ENCODE measurements around the gene CCDC85C.
"Not testable (repeated sequence)": the region's sequence is repeated elsewhere in the genome, so short reads cannot be mapped to it uniquely, and the experiment has no call there.

Gene CCDC85C

GRCh38 chr14:99644723-99645544, 40.9 kb upstream of the CCDC85C start, which contains the start of gene HHIPL1:
TSS of gene HHIPL1 (plus strand) at chr14:99645129. CDS start at chr14:99645208, 79 bp downstream.
- FAIRE-seq, result no peak
- TF ChIP-seq POLR2A (IDR thresholded peaks at IDR 0.05; ENCODE audit: low read depth, low read length), result no peak
- no peak for TF ChIP-seq POLR2AphosphoS5 (IDR thresholded peaks at IDR 0.05; ENCODE audit: low read depth, low read length)
- TF ChIP-seq POU2F2 (IDR thresholded peaks at IDR 0.05; ENCODE audit: low read depth, low read length), result no peak
- no peak for TF ChIP-seq SPI1 (IDR thresholded peaks at IDR 0.05; ENCODE audit: low read depth, low read length)
- TF ChIP-seq TAF1 (IDR thresholded peaks at IDR 0.05; ENCODE audit: low read depth, low read length), result no peak
- TF ChIP-seq PAX5 (IDR thresholded peaks at IDR 0.05; ENCODE audit: insufficient read depth, low read length, severe bottlenecking), result no peak
- DNase-seq (ENCODE audit: insufficient read length, low spot score), result no peak

GRCh38 chr14:99644035-99644587, 40.1 kb upstream of the CCDC85C start:
- TF ChIP-seq TAF1 (IDR thresholded peaks at IDR 0.05; ENCODE audit: low read depth, low read length) (no peak), POLR2AphosphoS5 (IDR thresholded peaks at IDR 0.05; ENCODE audit: low read depth, low read length) (no peak), PAX5 (IDR thresholded peaks at IDR 0.05; ENCODE audit: insufficient read depth, low read length, severe bottlenecking) (no peak)
- no peak for FAIRE-seq
- no peak for DNase-seq (ENCODE audit: insufficient read length, low spot score)

- DNase-seq (ENCODE audit: insufficient read length, low spot score) (no peak), FAIRE-seq (no peak)
- TF ChIP-seq TAF1 (IDR thresholded peaks at IDR 0.05; ENCODE audit: low read depth, low read length) (no peak), PAX5 (IDR thresholded peaks at IDR 0.05; ENCODE audit: insufficient read depth, low read length, severe bottlenecking) (no peak), POLR2AphosphoS5 (IDR thresholded peaks at IDR 0.05; ENCODE audit: low read depth, low read length) (no peak), SPI1 (IDR thresholded peaks at IDR 0.05; ENCODE audit: low read depth, low read length) (no peak), POLR2A (IDR thresholded peaks at IDR 0.05; ENCODE audit: low read depth, low read length) (no peak)
These were observed 39.3 kb upstream of the CCDC85C start for GRCh38 chr14:99643343-99643742.

DNA sequence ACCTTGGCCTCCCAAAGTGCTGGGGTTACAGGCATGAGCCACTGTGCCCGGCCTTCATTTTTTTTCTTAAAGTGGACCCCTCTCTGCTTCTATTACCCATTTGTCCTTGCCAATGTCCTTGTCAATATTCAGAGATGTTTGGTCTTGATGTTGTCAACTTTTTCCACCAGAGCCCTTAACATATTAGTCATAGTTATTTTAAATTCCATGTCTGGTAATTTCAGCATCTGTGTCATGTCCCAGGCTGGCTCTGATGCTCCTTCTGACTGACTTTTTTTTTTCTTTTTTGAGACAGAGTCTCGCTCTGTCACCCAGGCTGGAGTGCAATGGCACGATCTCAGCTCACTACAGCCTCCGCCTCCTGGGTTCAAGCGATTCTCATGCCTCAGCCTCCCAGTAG, 38.8 kb upstream of the CCDC85C start:
- FAIRE-seq; DNase-seq (ENCODE audit: insufficient read length, low spot score): not testable (repeated sequence)

DNA sequence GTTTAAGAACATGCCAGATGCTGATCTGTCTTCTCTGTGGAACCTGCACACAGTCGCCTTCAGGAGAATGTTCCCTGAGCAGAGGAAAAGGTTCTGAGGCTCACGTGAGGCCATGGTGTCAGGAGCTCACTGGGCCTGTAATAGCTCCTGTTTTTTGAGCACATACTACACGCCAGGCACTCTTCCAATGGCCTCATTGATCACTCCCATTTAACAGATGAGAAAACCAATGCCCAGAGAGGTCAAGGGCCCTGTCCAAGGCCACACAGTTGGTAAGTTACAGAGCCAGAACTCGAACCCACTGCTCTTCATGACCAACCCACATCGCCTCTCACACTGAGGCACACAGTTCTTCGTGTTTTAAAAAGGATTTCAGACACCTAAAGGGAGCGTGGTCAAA, 33.6 kb upstream of the CCDC85C start:
- no peak for FAIRE-seq
- DNase-seq (ENCODE audit: insufficient read length, low spot score), result no peak
- TF ChIP-seq POLR2A (IDR thresholded peaks at IDR 0.05; ENCODE audit: low read depth, low read length) (no peak), TAF1 (IDR thresholded peaks at IDR 0.05; ENCODE audit: low read depth, low read length) (no peak), PAX5 (IDR thresholded peaks at IDR 0.05; ENCODE audit: insufficient read depth, low read length, severe bottlenecking) (no peak), SPI1 (IDR thresholded peaks at IDR 0.05; ENCODE audit: low read depth, low read length) (no peak), POU2F2 (IDR thresholded peaks at IDR 0.05; ENCODE audit: low read depth, low read length) (no peak), POLR2AphosphoS5 (IDR thresholded peaks at IDR 0.05; ENCODE audit: low read depth, low read length) (no peak)

DNA sequence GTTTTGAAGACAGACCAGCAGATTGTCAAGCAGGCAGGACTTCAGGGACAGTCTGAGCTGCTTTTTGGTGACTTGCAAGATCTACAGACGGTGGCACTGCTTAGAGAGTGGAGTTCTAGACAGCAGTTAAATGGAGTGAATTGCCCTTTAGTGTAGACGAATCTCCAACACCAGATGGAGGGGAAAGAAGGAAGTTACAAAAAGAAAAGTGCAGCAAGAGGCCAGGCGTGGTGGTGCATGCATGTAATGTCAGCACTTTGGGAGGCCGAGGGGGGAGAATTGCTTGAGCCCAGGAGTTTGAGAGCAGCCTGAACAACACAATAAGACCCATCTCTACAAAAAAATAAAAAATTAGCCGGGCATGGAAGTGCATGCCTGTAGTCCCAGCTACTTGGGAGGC, 32.5 kb upstream of the CCDC85C start:
- TF ChIP-seq POLR2AphosphoS5 (IDR thresholded peaks at IDR 0.05; ENCODE audit: low read depth, low read length) (no peak), PAX5 (IDR thresholded peaks at IDR 0.05; ENCODE audit: insufficient read depth, low read length, severe bottlenecking) (no peak), SPI1 (IDR thresholded peaks at IDR 0.05; ENCODE audit: low read depth, low read length) (no peak), POU2F2 (IDR thresholded peaks at IDR 0.05; ENCODE audit: low read depth, low read length) (no peak), POLR2A (IDR thresholded peaks at IDR 0.05; ENCODE audit: low read depth, low read length) (no peak), TAF1 (IDR thresholded peaks at IDR 0.05; ENCODE audit: low read depth, low read length) (no peak)
- DNase-seq (ENCODE audit: insufficient read length, low spot score), result no peak
- no peak for FAIRE-seq

GRCh38 chr14:99635116-99635515, 31.1 kb upstream of the CCDC85C start:
- FAIRE-seq, result no peak
- TF ChIP-seq SPI1 (IDR thresholded peaks at IDR 0.05; ENCODE audit: low read depth, low read length) (no peak), POLR2AphosphoS5 (IDR thresholded peaks at IDR 0.05; ENCODE audit: low read depth, low read length) (no peak), POLR2A (IDR thresholded peaks at IDR 0.05; ENCODE audit: low read depth, low read length) (no peak), PAX5 (IDR thresholded peaks at IDR 0.05; ENCODE audit: insufficient read depth, low read length, severe bottlenecking) (no peak), TAF1 (IDR thresholded peaks at IDR 0.05; ENCODE audit: low read depth, low read length) (no peak), POU2F2 (IDR thresholded peaks at IDR 0.05; ENCODE audit: low read depth, low read length) (no peak)

DNA sequence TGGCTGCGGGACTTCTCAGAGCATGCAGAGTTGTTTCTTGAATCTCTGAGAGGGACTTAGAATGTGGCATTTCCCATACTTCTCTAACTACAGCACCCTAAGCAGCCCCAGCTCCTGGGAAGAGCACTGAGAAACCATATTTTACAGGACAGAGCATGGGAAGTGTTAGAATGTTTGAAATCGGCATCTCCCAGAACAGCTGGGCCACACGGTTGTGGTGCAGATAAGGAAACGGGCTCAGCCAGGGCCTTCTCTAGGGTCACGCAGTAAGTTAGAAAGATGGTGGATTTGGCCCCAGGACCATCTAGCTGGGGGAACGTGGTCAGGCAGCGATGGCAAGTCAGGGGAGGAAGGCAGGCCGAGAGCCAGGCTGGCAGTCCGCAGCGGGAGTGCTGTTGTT, 30.4 kb upstream of the CCDC85C start:
- TF ChIP-seq PAX5 (IDR thresholded peaks at IDR 0.05; ENCODE audit: insufficient read depth, low read length, severe bottlenecking), result no peak
- no peak for TF ChIP-seq SPI1 (IDR thresholded peaks at IDR 0.05; ENCODE audit: low read depth, low read length)
- no peak for TF ChIP-seq POLR2AphosphoS5 (IDR thresholded peaks at IDR 0.05; ENCODE audit: low read depth, low read length)
- no peak for TF ChIP-seq POU2F2 (IDR thresholded peaks at IDR 0.05; ENCODE audit: low read depth, low read length)
- no peak for TF ChIP-seq POLR2A (IDR thresholded peaks at IDR 0.05; ENCODE audit: low read depth, low read length)
- no peak for TF ChIP-seq TAF1 (IDR thresholded peaks at IDR 0.05; ENCODE audit: low read depth, low read length)
- DNase-seq (ENCODE audit: insufficient read length, low spot score) (no peak), FAIRE-seq (no peak)

More at GRCh38 chr14:99635116-99635515, 31.1 kb upstream of the CCDC85C start:
- no peak for DNase-seq (ENCODE audit: insufficient read length, low spot score)

- no peak for TF ChIP-seq POU2F2 (IDR thresholded peaks at IDR 0.05; ENCODE audit: low read depth, low read length)
- TF ChIP-seq TAF1 (IDR thresholded peaks at IDR 0.05; ENCODE audit: low read depth, low read length), result no peak
- no peak for TF ChIP-seq POLR2A (IDR thresholded peaks at IDR 0.05; ENCODE audit: low read depth, low read length)
- no peak for TF ChIP-seq PAX5 (IDR thresholded peaks at IDR 0.05; ENCODE audit: insufficient read depth, low read length, severe bottlenecking)
- TF ChIP-seq SPI1 (IDR thresholded peaks at IDR 0.05; ENCODE audit: low read depth, low read length), result no peak
- TF ChIP-seq POLR2AphosphoS5 (IDR thresholded peaks at IDR 0.05; ENCODE audit: low read depth, low read length), result no peak
- FAIRE-seq (no peak), DNase-seq (ENCODE audit: insufficient read length, low spot score) (no peak)
These were observed 29.9 kb upstream of the CCDC85C start for GRCh38 chr14:99633918-99634317.

DNA sequence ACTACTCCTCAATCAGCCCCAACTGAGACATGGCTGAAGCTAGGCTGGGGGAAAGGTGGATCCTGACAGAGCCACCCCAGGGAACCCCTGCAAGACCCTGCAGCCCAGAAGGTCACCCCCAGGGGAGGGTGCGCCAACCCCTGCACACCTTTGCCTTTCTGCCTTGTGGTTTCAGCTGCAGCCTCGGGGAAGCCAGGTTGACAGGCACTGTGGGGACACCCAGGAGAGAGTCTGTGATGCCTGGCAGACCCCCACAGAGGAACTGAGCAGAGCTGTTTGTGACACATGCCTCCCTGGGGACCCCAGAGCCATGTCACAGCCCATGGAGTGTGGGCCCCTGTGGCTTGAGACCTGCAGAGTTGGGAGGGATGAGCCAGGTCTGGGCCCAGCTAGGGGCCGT, 29.1 kb upstream of the CCDC85C start:
- DNase-seq (ENCODE audit: insufficient read length, low spot score), result no peak
- FAIRE-seq, result no peak
- no peak for TF ChIP-seq PAX5 (IDR thresholded peaks at IDR 0.05; ENCODE audit: insufficient read depth, low read length, severe bottlenecking)
- TF ChIP-seq SPI1 (IDR thresholded peaks at IDR 0.05; ENCODE audit: low read depth, low read length), result no peak
- no peak for TF ChIP-seq POLR2A (IDR thresholded peaks at IDR 0.05; ENCODE audit: low read depth, low read length)
- no peak for TF ChIP-seq TAF1 (IDR thresholded peaks at IDR 0.05; ENCODE audit: low read depth, low read length)
- no peak for TF ChIP-seq POU2F2 (IDR thresholded peaks at IDR 0.05; ENCODE audit: low read depth, low read length)
- no peak for TF ChIP-seq POLR2AphosphoS5 (IDR thresholded peaks at IDR 0.05; ENCODE audit: low read depth, low read length)

Data from GM12891 (cell line).